HEK293 (cell line): ENCODE data around the gene CLCF1.

Experiments used
- CTCF ChIA-PET: fragments of 350-600 bp; formaldehyde crosslinking; extraction: SDS; loops from one replicate; lab custom pipeline; 2021; ENCODE audit warnings: antibody characterized with exemption; lab: Yijun Ruan, JAX
- POLR2A ChIA-PET: fragments of 300-600 bp; formaldehyde crosslinking; extraction: SDS; loops from one replicate; lab custom pipeline; 2020; ENCODE audit warnings: antibody characterized with exemption, inconsistent platforms; lab: Yijun Ruan, JAX
- H3K27ac ChIP-seq: fragments of 200-500 bp; sonication (Bioruptor generic); 2 replicates; pipeline ENCODE4 v1.5.1; 2014; ENCODE audit warnings: low read depth, low read length, control low read depth, inconsistent platforms; ENCODE audit errors: extremely low read depth
- H3K36me3 ChIP-seq, 2 experiments: fragments of 200-500 bp in 1 of 2; sonication (Bioruptor generic) in 1 of 2; 1 replicate in 1 of 2; 2 replicates in 1 of 2; pipeline ENCODE4 v1.5.1; 2014 to 2017; ENCODE audit warnings: inconsistent platforms in 2 of 2, low read length in 2 of 2; ENCODE audit not compliant: control insufficient read depth in 2 of 2, insufficient read depth in 1 of 2
- H3K4me1 ChIP-seq: fragments of 200-500 bp; sonication (Bioruptor generic); 2 replicates; pipeline ENCODE4 v1.5.1; 2014; ENCODE audit warnings: mild to moderate bottlenecking, low read length, inconsistent platforms; ENCODE audit not compliant: control insufficient read depth, insufficient read depth
- H3K4me3 ChIP-seq: 2 replicates; pipeline ENCODE4 v1.5.1; 2011; ENCODE audit warnings: low read depth, mild to moderate bottlenecking, control low read depth, low read length, moderate library complexity
- H3K9me3 ChIP-seq: fragments of 200-500 bp; sonication (Bioruptor generic); 2 replicates; pipeline ENCODE4 v1.5.1; 2014; ENCODE audit warnings: low read depth, low read length, inconsistent platforms; ENCODE audit not compliant: control insufficient read depth, insufficient read depth
- GLI2 ChIP-seq: fragments of 450-650 bp; formaldehyde crosslinking; IDR thresholded peaks from 2 replicates; pipeline ENCODE4; 2017; ENCODE audit warnings: missing biosample characterization, missing genetic modification characterization, low read depth, borderline replicate concordance
- SP7 ChIP-seq: fragments of 450-650 bp; formaldehyde crosslinking; IDR thresholded peaks from 2 replicates; pipeline ENCODE4 v1.5.1; 2016; ENCODE audit warnings: missing biosample characterization, missing genetic modification characterization
- TSHZ1 ChIP-seq: fragments of 450-650 bp; formaldehyde crosslinking; IDR thresholded peaks from 2 replicates; pipeline ENCODE4 v1.5.1; 2016; ENCODE audit warnings: missing biosample characterization, missing genetic modification characterization, borderline replicate concordance
- ZIC2 ChIP-seq: fragments of 450-650 bp; formaldehyde crosslinking; IDR thresholded peaks from 2 replicates; pipeline ENCODE4 v1.5.1; 2016; ENCODE audit warnings: missing biosample characterization, missing genetic modification characterization
- ZNF26 ChIP-seq: fragments of 450-650 bp; formaldehyde crosslinking; IDR thresholded peaks from 2 replicates; pipeline ENCODE4 v1.5.1; 2016; ENCODE audit warnings: missing biosample characterization, missing genetic modification characterization
- ZNF423 ChIP-seq: fragments of 450-650 bp; formaldehyde crosslinking; IDR thresholded peaks from 2 replicates; pipeline ENCODE4 v1.5.1; 2016; ENCODE audit warnings: missing biosample characterization, missing genetic modification characterization
- ZNF600 ChIP-seq: fragments of 450-650 bp; formaldehyde crosslinking; IDR thresholded peaks from 2 replicates; pipeline ENCODE4 v1.5.1; 2016; ENCODE audit warnings: missing biosample characterization, missing genetic modification characterization
- ZNF624 ChIP-seq: fragments of 450-650 bp; formaldehyde crosslinking; IDR thresholded peaks from 2 replicates; pipeline ENCODE4 v1.5.1; 2017; ENCODE audit warnings: missing biosample characterization, missing genetic modification characterization
- ZNF654 ChIP-seq: fragments of 450-650 bp; formaldehyde crosslinking; IDR thresholded peaks from 2 replicates; pipeline ENCODE4 v1.5.1; 2016; ENCODE audit warnings: low read depth, missing biosample characterization, missing genetic modification characterization
- ZNF660 ChIP-seq: fragments of 450-650 bp; IDR thresholded peaks from 2 replicates; pipeline ENCODE4 v1.5.1; 2018; ENCODE audit warnings: missing biosample characterization, mild to moderate bottlenecking, missing genetic modification characterization
- ZNF777 ChIP-seq: fragments of 450-650 bp; formaldehyde crosslinking; IDR thresholded peaks from 2 replicates; pipeline ENCODE4 v1.5.1; 2017; ENCODE audit warnings: missing biosample characterization, missing genetic modification characterization, borderline replicate concordance
- ZSCAN30 ChIP-seq: fragments of 450-650 bp; IDR thresholded peaks from 2 replicates; pipeline ENCODE4 v1.5.1; 2018; ENCODE audit warnings: missing biosample characterization, mild to moderate bottlenecking, missing genetic modification characterization, moderate library complexity
- TF ChIP-seq, protein P1 (sequence below): fragments of 450-650 bp; formaldehyde crosslinking; IDR thresholded peaks from 2 replicates; pipeline ENCODE4 v1.5.1; 2016; ENCODE audit warnings: missing biosample characterization, missing genetic modification characterization
- TF ChIP-seq, protein P2 (sequence below): fragments of 450-650 bp; IDR thresholded peaks from 2 replicates; pipeline ENCODE4 v1.5.1; 2018; ENCODE audit warnings: missing biosample characterization, mild to moderate bottlenecking, missing genetic modification characterization

Gene CLCF1

DNA sequence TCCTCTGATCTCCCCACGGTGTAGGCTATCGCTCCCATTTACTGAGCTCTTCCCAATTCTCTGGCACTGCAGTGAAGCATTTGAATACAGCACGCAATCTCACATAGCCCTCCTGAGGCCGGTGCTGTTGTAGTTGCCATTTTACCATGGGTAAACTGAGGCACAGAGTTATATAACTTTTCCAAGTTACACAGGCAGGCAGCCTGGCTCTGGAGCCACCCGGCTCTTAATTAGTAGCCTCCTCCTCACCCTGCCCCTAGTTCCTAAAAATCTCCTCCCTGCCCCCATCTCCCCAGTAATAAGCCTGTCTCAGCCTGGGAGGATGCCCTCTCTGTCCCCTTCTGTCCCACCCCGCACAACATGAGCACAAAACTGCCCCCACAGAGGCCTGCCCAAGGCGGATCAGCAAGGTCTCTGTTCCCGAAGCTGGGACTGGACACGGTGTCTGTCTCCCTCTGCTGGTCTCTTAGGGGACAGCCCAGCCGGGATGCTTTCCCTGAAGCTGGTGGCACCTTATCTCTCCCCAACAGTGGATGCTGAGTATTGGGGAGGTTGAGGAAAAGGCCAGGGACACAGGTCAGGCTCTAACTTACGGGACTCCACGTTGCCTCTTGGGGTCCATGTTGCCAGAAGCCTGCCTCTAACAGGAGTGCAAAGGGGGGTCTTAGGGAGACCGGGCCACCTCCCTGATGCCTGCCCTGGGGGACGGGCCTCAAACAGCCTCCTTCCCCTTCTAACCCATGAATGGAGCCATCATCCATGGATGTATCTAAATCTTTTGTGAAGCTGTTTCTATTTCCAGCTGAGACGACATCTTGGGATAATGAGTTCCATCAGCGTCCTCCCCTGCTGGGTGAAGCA, 9.1 kb upstream of the CLCF1 start (continued):
- TF ChIP-seq, protein P1, sequence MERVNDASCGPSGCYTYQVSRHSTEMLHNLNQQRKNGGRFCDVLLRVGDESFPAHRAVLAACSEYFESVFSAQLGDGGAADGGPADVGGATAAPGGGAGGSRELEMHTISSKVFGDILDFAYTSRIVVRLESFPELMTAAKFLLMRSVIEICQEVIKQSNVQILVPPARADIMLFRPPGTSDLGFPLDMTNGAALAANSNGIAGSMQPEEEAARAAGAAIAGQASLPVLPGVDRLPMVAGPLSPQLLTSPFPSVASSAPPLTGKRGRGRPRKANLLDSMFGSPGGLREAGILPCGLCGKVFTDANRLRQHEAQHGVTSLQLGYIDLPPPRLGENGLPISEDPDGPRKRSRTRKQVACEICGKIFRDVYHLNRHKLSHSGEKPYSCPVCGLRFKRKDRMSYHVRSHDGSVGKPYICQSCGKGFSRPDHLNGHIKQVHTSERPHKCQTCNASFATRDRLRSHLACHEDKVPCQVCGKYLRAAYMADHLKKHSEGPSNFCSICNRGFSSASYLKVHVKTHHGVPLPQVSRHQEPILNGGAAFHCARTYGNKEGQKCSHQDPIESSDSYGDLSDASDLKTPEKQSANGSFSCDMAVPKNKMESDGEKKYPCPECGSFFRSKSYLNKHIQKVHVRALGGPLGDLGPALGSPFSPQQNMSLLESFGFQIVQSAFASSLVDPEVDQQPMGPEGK (tag by site-specific recombination): peak; percentile 42; the same call in 1 of the 2 replicates
- TF ChIP-seq ZNF654 (tag by site-specific recombination) (peak; percentile 91), SP7 (0 out of 2 replicates have a peak, but pooled peaks have one; percentile 42), ZNF26 (no peak), TSHZ1 (tag by site-specific recombination) (no peak), GLI2 (tag by site-specific recombination) (no peak), ZNF624 (tag by site-specific recombination) (no peak), ZIC2 (tag by site-specific recombination) (no peak), ZSCAN30 (tag by site-specific recombination) (peak; percentile 39; the same call in 1 of the 2 replicates), ZNF660 (tag by site-specific recombination) (0 out of 2 replicates have a peak, but pooled peaks have one; percentile 31)
- TF ChIP-seq, protein P2, sequence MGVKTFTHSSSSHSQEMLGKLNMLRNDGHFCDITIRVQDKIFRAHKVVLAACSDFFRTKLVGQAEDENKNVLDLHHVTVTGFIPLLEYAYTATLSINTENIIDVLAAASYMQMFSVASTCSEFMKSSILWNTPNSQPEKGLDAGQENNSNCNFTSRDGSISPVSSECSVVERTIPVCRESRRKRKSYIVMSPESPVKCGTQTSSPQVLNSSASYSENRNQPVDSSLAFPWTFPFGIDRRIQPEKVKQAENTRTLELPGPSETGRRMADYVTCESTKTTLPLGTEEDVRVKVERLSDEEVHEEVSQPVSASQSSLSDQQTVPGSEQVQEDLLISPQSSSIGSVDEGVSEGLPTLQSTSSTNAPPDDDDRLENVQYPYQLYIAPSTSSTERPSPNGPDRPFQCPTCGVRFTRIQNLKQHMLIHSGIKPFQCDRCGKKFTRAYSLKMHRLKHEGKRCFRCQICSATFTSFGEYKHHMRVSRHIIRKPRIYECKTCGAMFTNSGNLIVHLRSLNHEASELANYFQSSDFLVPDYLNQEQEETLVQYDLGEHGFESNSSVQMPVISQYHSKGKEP (tag by site-specific recombination): no peak

- Histone ChIP-seq H3K4me3 (no peak overlapping the region), H3K36me3 (no peaks in the 10 kb centered on the region), H3K4me1 (no peaks in the 10 kb centered on the region), H3K9me3 (no peaks in the 10 kb centered on the region), H3K27ac (no peak overlapping the region)
- ChIA-PET POLR2A (interaction anchor here (0.7 to 3.2 kb wide), 5 partner anchors 10 to 30 kb away, joined by 3 to 15 read pairs (median 7); partner anchors contain the start of genes POLD4 and RAD9A), CTCF (interaction anchor here (0.5 to 25.6 kb wide), 26 partner anchors 8 to 982 kb away, joined by 3 to 898 read pairs (median 4); partner anchors contain the start of genes CLCF1, GRK2, POLD4 and PPP1CA)
- TF ChIP-seq ZNF423 (tag by site-specific recombination): no peak
- TF ChIP-seq ZNF777 (tag by site-specific recombination): no peak
- TF ChIP-seq ZNF600 (tag by site-specific recombination): no peak
- TF ChIP-seq, all 188 proteins: peak for 0
Measured at GRCh38 chr11:67381244-67381972, 8.0 kb upstream of the CLCF1 start.
